ENCODE data around the gene ARAP3.

The ARAP3 gene

GRCh38 chr5:141665995-141666940, 15.8 kb downstream of the ARAP3 start:
- no peak for DNase-seq (ENCODE audit: low read depth)
- in situ Hi-C loops (cut with HindIII; ENCODE audit: low sequenced_read_pairs) = no loop called here
- TF ChIP-seq CTCF (IDR thresholded peaks at IDR 0.05; ENCODE audit: low read depth, low read length, missing control alignments) = no peak
- H3K4me3 ChIP-seq (ENCODE audit: low read depth, low read length) = no peak overlapping the region

GRCh38 chr5:141664733-141665461, 17.1 kb downstream of the ARAP3 start:
- peak; percentile 33 for DNase-seq (ENCODE audit: low read depth)
- TF ChIP-seq CTCF (IDR thresholded peaks at IDR 0.05; ENCODE audit: low read depth, low read length, missing control alignments) = peak; percentile 96
- in situ Hi-C loops (cut with HindIII; ENCODE audit: low sequenced_read_pairs) = no loop called here
- no peak overlapping the region for H3K4me3 ChIP-seq (ENCODE audit: low read depth, low read length)

- no peak overlapping the region for H3K4me3 ChIP-seq (ENCODE audit: low read depth, low read length)
- TF ChIP-seq CTCF (IDR thresholded peaks at IDR 0.05; ENCODE audit: low read depth, low read length, missing control alignments) = no peak
- no peak for DNase-seq (ENCODE audit: low read depth)
- in situ Hi-C loops (cut with HindIII; ENCODE audit: low sequenced_read_pairs) = no loop called here
Measured at GRCh38 chr5:141663506-141663905, 18.5 kb downstream of the ARAP3 start.

- in situ Hi-C loops (cut with HindIII; ENCODE audit: low sequenced_read_pairs) = no loop called here
- no peak overlapping the region for H3K4me3 ChIP-seq (ENCODE audit: low read depth, low read length)
- no peak for TF ChIP-seq CTCF (IDR thresholded peaks at IDR 0.05; ENCODE audit: low read depth, low read length, missing control alignments)
- DNase-seq (ENCODE audit: low read depth) = no peak
Measured at GRCh38 chr5:141662028-141662427, 20.0 kb downstream of the ARAP3 start.

GRCh38 chr5:141657937-141658545, 24.0 kb downstream of the ARAP3 start:
- no peak for TF ChIP-seq CTCF (IDR thresholded peaks at IDR 0.05; ENCODE audit: low read depth, low read length, missing control alignments)
- H3K4me3 ChIP-seq (ENCODE audit: low read depth, low read length) = no peak overlapping the region
- DNase-seq (ENCODE audit: low read depth) = peak; percentile 70
- in situ Hi-C loops (cut with HindIII; ENCODE audit: low sequenced_read_pairs) = no loop called here

GRCh38 chr5:141657404-141657803, 24.6 kb downstream of the ARAP3 start:
- no peak for DNase-seq (ENCODE audit: low read depth)
- no peak for TF ChIP-seq CTCF (IDR thresholded peaks at IDR 0.05; ENCODE audit: low read depth, low read length, missing control alignments)
- in situ Hi-C loops (cut with HindIII; ENCODE audit: low sequenced_read_pairs) = no loop called here
- H3K4me3 ChIP-seq (ENCODE audit: low read depth, low read length) = no peak overlapping the region

Data from astrocyte of the cerebellum (primary cell).